CD14-positive monocyte (primary cell): ENCODE data around the gene MAP3K20. TPM values are rescaled to one million over a fixed set of nuclear protein-coding genes. Genes with fewer than 3 reads are reported as not detected.

Experiments
- DNase-seq, 3 donors: peaks; one replicate each; pipeline ENCODE4 v3.0.0-alpha.2; 2011 to 2022
- H2AFZ ChIP-seq: 2 replicates; pipeline ENCODE4 v1.6.0; 2012; ENCODE audit warnings: mild to moderate bottlenecking, low read depth, low read length, inconsistent platforms; ENCODE audit not compliant: insufficient read depth, poor library complexity, severe bottlenecking
- H3K27ac ChIP-seq, 2 donors: 1 replicate in 1 of 2; 2 replicates in 1 of 2; pipeline ENCODE4 v1.5.1; 2012 to 2013; ENCODE audit warnings: low read length in 2 of 2, control low read depth in 1 of 2, inconsistent platforms in 1 of 2, low read depth in 1 of 2, mild to moderate bottlenecking in 1 of 2
- H3K27me3 ChIP-seq, 2 donors: one replicate each; pipeline versions ENCODE4 v1.6.0 to v1.6.1; 2011 to 2013; ENCODE audit warnings: low read length in 2 of 2; ENCODE audit not compliant: control insufficient read depth in 2 of 2, insufficient read depth in 2 of 2
- H3K36me3 ChIP-seq, 2 donors: replicated peaks in 1 of 2; 1 replicate in 1 of 2; 2 replicates in 1 of 2; pipeline versions ENCODE4 v1.5.1 to v1.6.1; 2012 to 2013; ENCODE audit warnings: low read length in 2 of 2, control low read depth in 1 of 2, inconsistent platforms in 1 of 2, mild to moderate bottlenecking in 1 of 2; ENCODE audit not compliant: insufficient read depth in 2 of 2, control insufficient read depth in 1 of 2
- H3K4me1 ChIP-seq, 2 donors: 1 replicate in 1 of 2; 2 replicates in 1 of 2; pipeline versions ENCODE4 v1.5.1 to v1.6.1; 2012 to 2013; ENCODE audit warnings: low read length in 2 of 2, control low read depth in 1 of 2, inconsistent platforms in 1 of 2, mild to moderate bottlenecking in 1 of 2, moderate library complexity in 1 of 2; ENCODE audit not compliant: insufficient read depth in 2 of 2, control insufficient read depth in 1 of 2
- H3K4me2 ChIP-seq: replicated peaks from 2 replicates; pipeline ENCODE3; 2012; ENCODE audit warnings: low read length, moderate library complexity, mild to moderate bottlenecking; ENCODE audit not compliant: poor library complexity, severe bottlenecking; ENCODE audit errors: extremely low read depth
- H3K4me3 ChIP-seq, 3 experiments: fragments of 200-600 bp in 1 of 3; sonication (generic) in 1 of 3; replicated peaks in 1 of 3; 1 replicate in 2 of 3; 2 replicates in 1 of 3; pipeline ENCODE4 v1.5.1; 2011 to 2013; ENCODE audit warnings: low read length in 3 of 3, mild to moderate bottlenecking in 3 of 3, control low read depth in 2 of 3, low read depth in 2 of 3, inconsistent platforms in 1 of 3, moderate library complexity in 1 of 3
- H3K79me2 ChIP-seq: 2 replicates; pipeline ENCODE4 v1.6.0; 2012; ENCODE audit warnings: mild to moderate bottlenecking, control low read depth, inconsistent platforms, low read length, moderate library complexity; ENCODE audit not compliant: insufficient read depth
- H3K9ac ChIP-seq: 2 replicates; pipeline ENCODE4 v1.6.0; 2017; ENCODE audit warnings: low read length, mild to moderate bottlenecking; ENCODE audit not compliant: insufficient read depth, poor library complexity, severe bottlenecking
- H3K9me3 ChIP-seq, 2 donors: replicated peaks in 1 of 2; 1 replicate in 1 of 2; 2 replicates in 1 of 2; pipeline versions ENCODE4 v1.5.1 to v1.6.1; 2012 to 2013; ENCODE audit warnings: low read length in 2 of 2, control low read depth in 1 of 2; ENCODE audit not compliant: control insufficient read depth in 1 of 2, insufficient read depth in 1 of 2
- H4K20me1 ChIP-seq: 2 replicates; pipeline ENCODE4 v1.6.0; 2012; ENCODE audit warnings: mild to moderate bottlenecking, low read length, control low read depth, moderate library complexity; ENCODE audit not compliant: insufficient read depth
- H3K27ac Mint-ChIP-seq, 7 donors: one replicate each; pipeline ENCODE4 v1.8.0; 2020; ENCODE audit warnings: mild to moderate bottlenecking in 7 of 7, mixed read lengths in 7 of 7, moderate library complexity in 6 of 7, inconsistent platforms in 2 of 7
- H3K27me3 Mint-ChIP-seq, 3 donors: one replicate each; pipeline ENCODE4 v1.8.0; 2021 to 2022; ENCODE audit warnings: low read depth in 3 of 3, mild to moderate bottlenecking in 3 of 3, mixed read lengths in 3 of 3, moderate library complexity in 3 of 3, inconsistent platforms in 1 of 3
- H3K36me3 Mint-ChIP-seq, 2 donors: one replicate each; pipeline ENCODE4 v1.8.0; 2020; ENCODE audit warnings: mixed read lengths in 2 of 2, inconsistent platforms in 1 of 2, mild to moderate bottlenecking in 1 of 2
- H3K4me1 Mint-ChIP-seq: one replicate; pipeline ENCODE4 v1.8.0; 2020; ENCODE audit warnings: mild to moderate bottlenecking, mixed read lengths
- H3K4me3 Mint-ChIP-seq, 2 donors: one replicate each; pipeline ENCODE4 v1.8.0; 2020; ENCODE audit warnings: mild to moderate bottlenecking in 2 of 2, mixed read lengths in 2 of 2, moderate library complexity in 1 of 2
- H3K9me3 Mint-ChIP-seq, 7 donors: one replicate each; pipeline ENCODE4 v1.8.0; 2020 to 2022; ENCODE audit warnings: mixed read lengths in 7 of 7, mild to moderate bottlenecking in 6 of 7, moderate library complexity in 6 of 7, inconsistent platforms in 2 of 7
- CTCF ChIP-seq: fragments of 200-600 bp; IDR thresholded peaks from one replicate; pipeline ENCODE4 v1.8.0; 2022; ENCODE audit warnings: antibody characterized with exemption, mild to moderate bottlenecking
- WGBS: methylation state at CpG from one replicate; pipeline ENCODE4 v1.1.5; 2013; ENCODE audit warnings: missing lambda C conversion rate; ENCODE audit not compliant: insufficient coverage; 5-methylcytosine and 5-hydroxymethylcytosine counted together
- intact Hi-C, 2 donors: fragments of 100-400 bp; cut with micrococcal nuclease; formaldehyde crosslinking; loops; one replicate each; pipeline versions ENCODE4 v1.15.0 to v1.15.1; 2023
- polyA minus RNA-seq: library from RNA; depleted of rRNA, polyadenylated mRNA; stranded (reverse); fragments of >200 nt; gene quantifications from 2 replicates; pipeline ENCODE4 v1.2.3, GENCODE V29; 2012
- polyA plus RNA-seq, 3 donors: library from polyadenylated mRNA; depleted of rRNA in 1 of 3; unstranded in 2 of 3; stranded (reverse) in 1 of 3; fragments of 300-500 nt in 2 of 3; fragments of >200 nt in 1 of 3; fragmentation: Illumina TruSeq in 2 of 3; gene quantifications; 1 replicate in 2 of 3; 2 replicates in 1 of 3; pipeline ENCODE4 v1.2.3, GENCODE V29; 2012 to 2021
- total RNA-seq, 12 experiments: library from RNA in 1 of 12; stranded (reverse) in 1 of 12; fragments of 120-200 nt in 1 of 12; gene quantifications; one replicate each; pipeline ENCODE4 v1.2.4 and lab custom pipeline; 2013 to 2026; ENCODE audit warnings: mixed read lengths in 6 of 12, inconsistent platforms in 1 of 12

MAP3K20 gene
- 27.7 TPM for total RNA-seq (2013)
- polyA plus RNA-seq = 10 to 100 TPM; 14.3 to 30.7 (median 21.6) TPM
- polyA minus RNA-seq = 10.7 and 15.6 TPM in 2 replicates
- total RNA-seq (lab: John Stamatoyannopoulos, UW) = 112 to 500 (median 136) reads per million in 11 experiments

- H3K4me1 ChIP-seq = peaks cover 5 to 19% of the 10 kb centered on the region in 2 donors
- Mint-ChIP-seq H3K36me3 (peaks cover 5 to 7% of the 10 kb centered on the region in 2 donors), H3K9me3 (no peaks in the 10 kb centered on the region), H3K27ac (peak within 1 kb of the TSS; percentile 89 to 95 (median 93)), H3K27me3 (peaks cover 4 to 6% (median 4%) of the 10 kb centered on the region in 3 donors), H3K4me3 (peak within 1 kb of the TSS; percentile 91 to 95), H3K4me1 (peaks cover 24% of the 10 kb centered on the region)
- under 1% methylated on average over 106 of the region's 106 CpGs for whole genome bisulfite sequencing
- intact Hi-C loops = loop anchor here (5.0 to 10.0 kb wide), 3 partner anchors 34 to 51 kb away; no protein-coding TSS in a partner anchor
- H3K27ac ChIP-seq = peak within 1 kb of the TSS; percentile 56 to 94
- DNase-seq = peak; percentile 88 to 89 (median 89)
- H3K79me2 ChIP-seq = peaks cover 46% of the 10 kb centered on the region
- no peaks in the 10 kb centered on the region for H3K36me3 ChIP-seq
- H3K4me2 ChIP-seq = peak within 1 kb of the TSS; percentile 76
- H4K20me1 ChIP-seq = peaks cover 15% of the 10 kb centered on the region
- peak within 1 kb of the TSS; percentile 48 to 78 (median 58) for H3K4me3 ChIP-seq
- H3K9ac ChIP-seq = peak within 1 kb of the TSS; percentile 97
- peak; percentile 43 for TF ChIP-seq CTCF
- no peaks in the 10 kb centered on the region for H3K9me3 ChIP-seq
- peak within 1 kb of the TSS; percentile 65 for H2AFZ ChIP-seq
- H3K27me3 ChIP-seq = no peaks in the 10 kb centered on the region
Measured at GRCh38 chr2:173075781-173076580, at the start of gene MAP3K20. Gene MAP3K20 (plus strand): TSS chr2:173075846. CDS start chr2:173091032, 15,186 bp downstream.

- peaks cover 6% of the 10 kb centered on the region for H3K4me1 Mint-ChIP-seq
- H3K36me3 Mint-ChIP-seq = no peaks in the 10 kb centered on the region
- no peaks in the 10 kb centered on the region for H3K9me3 ChIP-seq
- H3K27ac Mint-ChIP-seq = no peak overlapping the region
- peaks cover 0 to 6% of the 10 kb centered on the region in 2 donors for H3K4me1 ChIP-seq
- peaks cover 0 to 6% (median 0%) of the 10 kb centered on the region in 7 donors for H3K9me3 Mint-ChIP-seq
- H3K27ac ChIP-seq = no peak overlapping the region
- no peak overlapping the region for H3K4me3 Mint-ChIP-seq
- H3K4me2 ChIP-seq = no peak overlapping the region
- TF ChIP-seq CTCF = no peak
- H3K27me3 Mint-ChIP-seq = peaks cover 0 to 6% (median 4%) of the 10 kb centered on the region in 3 donors
- no CpG with 5 or more reads among the region's 1 CpG for WGBS
- H3K9ac ChIP-seq = no peak overlapping the region
- H3K4me3 ChIP-seq = no peak overlapping the region
- H3K27me3 ChIP-seq = no peaks in the 10 kb centered on the region
- H2AFZ ChIP-seq = no peak overlapping the region
- no peak for DNase-seq
- H4K20me1 ChIP-seq = no peaks in the 10 kb centered on the region
- H3K36me3 ChIP-seq = no peaks in the 10 kb centered on the region
- H3K79me2 ChIP-seq = no peaks in the 10 kb centered on the region
- intact Hi-C loops = loop anchor here in 1 of 2 donors (2.0 to 10.0 kb wide), 2 partner anchors 48 to 184 kb away; partner anchors contain the start of gene MAP3K20
Measured at GRCh38 chr2:173026479-173026878, 49.2 kb upstream of the MAP3K20 start.
